ENCODE data around the gene WASL. TPM values are rescaled to one million over a fixed set of nuclear protein-coding genes. Genes with fewer than 3 reads are reported as not detected.

WASL gene
- polyA plus RNA-seq, 1 donor from 2014 or later = 22.5 TPM

GRCh38 chr7:123789817-123790216 is 41.0 kb upstream of the WASL start:
- Histone ChIP-seq H3K9ac (ENCODE audit: low read length) (no peak overlapping the region), H3F3A (ENCODE audit: insufficient read depth, low read length, poor library complexity, severe bottlenecking) (no peaks in the 10 kb centered on the region), H3K4me3 (ENCODE audit: low read length) (no peak overlapping the region), H3K27me3 (ENCODE audit: insufficient read depth, low read depth, low read length) (no peaks in the 10 kb centered on the region), H3K4me2 (ENCODE audit: low read length) (no peak overlapping the region), H3K9me3 (ENCODE audit: low read length) (no peaks in the 10 kb centered on the region), H2AFZ (ENCODE audit: low read depth, low read length) (no peak overlapping the region), H3K79me2 (replicated peaks; ENCODE audit: insufficient read depth, low read length) (no peaks in the 10 kb centered on the region), H4K20me1 (ENCODE audit: insufficient read depth) (no peaks in the 10 kb centered on the region), H3K9me2 (ENCODE audit: insufficient read depth, low read length) (no peaks in the 10 kb centered on the region), H3K36me3 (ENCODE audit: insufficient read depth, low read length) (no peaks in the 10 kb centered on the region), H3K27ac (ENCODE audit: low read length) (no peak overlapping the region)
- no peak for TF ChIP-seq RAD21 (conservative IDR thresholded peaks at IDR 0.05)
- TF ChIP-seq TAF1 (IDR thresholded peaks at IDR 0.05; ENCODE audit: low read depth) = no peak

GRCh38 chr7:123789206-123789784 is 40.5 kb upstream of the WASL start:
- H2AFZ ChIP-seq (ENCODE audit: low read depth, low read length) = no peak overlapping the region
- H3K9ac ChIP-seq (ENCODE audit: low read length) = no peak overlapping the region
- TF ChIP-seq TAF1 (IDR thresholded peaks at IDR 0.05; ENCODE audit: low read depth) (no peak), REST (IDR thresholded peaks at IDR 0.05; ENCODE audit: borderline replicate concordance) (no peak), EZH2 (IDR thresholded peaks at IDR 0.05; ENCODE audit: borderline replicate concordance, insufficient read depth, low read length, poor library complexity, severe bottlenecking) (no peak), MXI1 (conservative IDR thresholded peaks at IDR 0.05; ENCODE audit: poor library complexity, severe bottlenecking) (no peak), SMC3 (conservative IDR thresholded peaks at IDR 0.05; ENCODE audit: poor library complexity) (no peak), RAD21 (conservative IDR thresholded peaks at IDR 0.05) (no peak), EP300 (conservative IDR thresholded peaks at IDR 0.05; ENCODE audit: poor library complexity, severe bottlenecking) (no peak), CTCF (IDR thresholded peaks at IDR 0.05; ENCODE audit: poor library complexity, severe bottlenecking) (no peak), POLR2AphosphoS5 (IDR thresholded peaks at IDR 0.05) (no peak)
- no peaks in the 10 kb centered on the region for H3K9me2 ChIP-seq (ENCODE audit: insufficient read depth, low read length)
- no peaks in the 10 kb centered on the region for H3K36me3 ChIP-seq (ENCODE audit: insufficient read depth, low read length)
- H3F3A ChIP-seq (ENCODE audit: insufficient read depth, low read length, poor library complexity, severe bottlenecking) = no peaks in the 10 kb centered on the region
- no peak overlapping the region for H3K27ac ChIP-seq (ENCODE audit: low read length)
- H4K20me1 ChIP-seq (ENCODE audit: insufficient read depth) = no peaks in the 10 kb centered on the region
- H3K27me3 ChIP-seq (ENCODE audit: insufficient read depth, low read depth, low read length) = no peaks in the 10 kb centered on the region
- H3K4me2 ChIP-seq (ENCODE audit: low read length) = no peak overlapping the region
- H3K79me2 ChIP-seq (replicated peaks; ENCODE audit: insufficient read depth, low read length) = no peaks in the 10 kb centered on the region
- H3K4me3 ChIP-seq (ENCODE audit: low read length) = no peak overlapping the region
- no peaks in the 10 kb centered on the region for H3K9me3 ChIP-seq (ENCODE audit: low read length)

Data from neural cell (in vitro differentiated cells).